ENCODE measurements around the gene ZACN. TPM values are rescaled to one million over a fixed set of nuclear protein-coding genes. Genes with fewer than 3 reads are reported as not detected.
A peak's percentile ranks its signal among the peaks of the same experiment; 100 is the strongest.

Gene ZACN
- total RNA-seq, 1 experiment from 2014 or later = 0.09 TPM

GRCh38 chr17:76085066-76085730 lies 6.2 kb downstream of the ZACN start:
- H4K91ac ChIP-seq (ENCODE audit: insufficient read length, low read depth, low read length) = no peak overlapping the region
- H3K9me3 ChIP-seq (ENCODE audit: control insufficient read depth, low read depth, low read length) = no peaks in the 10 kb centered on the region
- WGBS (ENCODE audit: extremely low coverage, insufficient read length, low lambda C conversion rate) = no CpG with 5 or more reads among the region's 17 CpGs
- H3K14ac ChIP-seq (ENCODE audit: insufficient read depth, low read length) = no peak overlapping the region; the same call in 1 of the 2 replicates
- H3K79me2 ChIP-seq (ENCODE audit: insufficient read depth, low read length) = no peaks in the 10 kb centered on the region
- no peak overlapping the region for H2BK120ac ChIP-seq (ENCODE audit: low read depth, low read length, poor library complexity, severe bottlenecking)
- H3K79me1 ChIP-seq (ENCODE audit: insufficient read depth, low read depth, low read length, poor library complexity, severe bottlenecking) = no peaks in the 10 kb centered on the region
- no peak overlapping the region for H2BK20ac ChIP-seq (ENCODE audit: low read depth, low read length, poor library complexity, severe bottlenecking)
- H2BK5ac ChIP-seq (ENCODE audit: insufficient read length, low read length) = no peak overlapping the region
- no peak overlapping the region for H3K56ac ChIP-seq (ENCODE audit: insufficient read length, low read depth, low read length)
- H3T11ph ChIP-seq (ENCODE audit: low read length) = no peak overlapping the region
- H4K8ac ChIP-seq (replicated peaks; ENCODE audit: insufficient read length, low read depth, low read length) = no peak overlapping the region
- H3K4me1 Mint-ChIP-seq = peaks cover 12 to 13% of the 10 kb centered on the region in 2 experiments
- peak; percentile 28 for DNase-seq
- no peak overlapping the region for H3K4me2 ChIP-seq (ENCODE audit: insufficient read depth, insufficient read length, low read length)
- H3K27ac Mint-ChIP-seq = peak overlapping the region in 1 of 3 experiments; percentile 77; a peak in 1 of 7 replicates
- no peak overlapping the region for H3K4ac ChIP-seq (ENCODE audit: low read depth, low read length)
- peaks cover 2% of the 10 kb centered on the region for H3K23me2 ChIP-seq (ENCODE audit: insufficient read length, low read depth, low read length, poor library complexity, severe bottlenecking)
- no peak overlapping the region for H2BK15ac ChIP-seq (ENCODE audit: low read depth, low read length)
- no peak overlapping the region for H4K5ac ChIP-seq (ENCODE audit: insufficient read length, low read depth, low read length)
- H3K18ac ChIP-seq (ENCODE audit: insufficient read length, low read depth, low read length) = no peak overlapping the region
- no peak overlapping the region for H2AFZ ChIP-seq (ENCODE audit: low read length)
- H3K23ac ChIP-seq (ENCODE audit: insufficient read length, low read depth, low read length) = no peak overlapping the region
- peaks cover 18 to 76% (median 60%) of the 10 kb centered on the region in 3 experiments; a peak in 6 of 7 replicates for H3K36me3 Mint-ChIP-seq (ENCODE audit: insufficient read depth in 1 of 3, low read depth in 3 of 3)
- H3K4me1 ChIP-seq (ENCODE audit: insufficient read depth, low read length) = no peaks in the 10 kb centered on the region; the same call in 1 of the 2 replicates
- no peak overlapping the region for H3K4me3 Mint-ChIP-seq
- TF ChIP-seq CTCF (conservative IDR thresholded peaks at IDR 0.05) = no peak
- no peak overlapping the region for H3K9ac ChIP-seq (ENCODE audit: extremely low read depth, insufficient read length, low read length)
- H3K27ac ChIP-seq (ENCODE audit: insufficient read length, low read depth, low read length) = no peak overlapping the region
- no peak overlapping the region for H2AK5ac ChIP-seq (ENCODE audit: insufficient read length, low read length)
- peaks cover 3% of the 10 kb centered on the region for H3K27me3 Mint-ChIP-seq (ENCODE audit: low read depth)
- H3K27me3 ChIP-seq (ENCODE audit: insufficient read depth, low read length) = no peaks in the 10 kb centered on the region
- H4K20me1 ChIP-seq (ENCODE audit: control insufficient read depth, insufficient read depth, insufficient read length) = no peaks in the 10 kb centered on the region
- H2BK12ac ChIP-seq (ENCODE audit: insufficient read length, low read depth, low read length) = no peak overlapping the region
- no peaks in the 10 kb centered on the region for H3K9me3 Mint-ChIP-seq
